Fibroblast of lung (primary cell): ENCODE results near the gene PADI1. TPM values are rescaled to one million over a fixed set of nuclear protein-coding genes. Genes with fewer than 3 reads are reported as not detected.

Experiments
- DNase-seq, 2 donors: peaks; one replicate each; pipeline versions ENCODE4 v3.0.0 to v3.0.0-alpha.2; 2010; ENCODE audit warnings: low read depth in 2 of 2
- H2AFZ ChIP-seq: 2 replicates; pipeline ENCODE4 v1.5.1; 2012; ENCODE audit warnings: low read length, control low read depth, inconsistent platforms
- H3K27ac ChIP-seq: 2 replicates; pipeline ENCODE4 v1.5.1; 2011; ENCODE audit warnings: low read length, control low read depth; ENCODE audit not compliant: insufficient read depth
- H3K27me3 ChIP-seq: 2 replicates; pipeline ENCODE4 v1.5.1; 2011; ENCODE audit warnings: mild to moderate bottlenecking, low read length; ENCODE audit not compliant: control insufficient read depth, insufficient read depth
- H3K36me3 ChIP-seq: 2 replicates; pipeline ENCODE4 v1.5.1; 2011; ENCODE audit warnings: low read length; ENCODE audit not compliant: control insufficient read depth, insufficient read depth
- H3K4me1 ChIP-seq: 2 replicates; pipeline ENCODE4 v1.5.1; 2011; ENCODE audit warnings: low read length; ENCODE audit not compliant: control insufficient read depth, insufficient read depth; ENCODE audit errors: extremely low read depth
- H3K4me2 ChIP-seq: 2 replicates; pipeline ENCODE4 v1.5.1; 2011; ENCODE audit warnings: low read length, control low read depth; ENCODE audit not compliant: insufficient read depth; ENCODE audit errors: extremely low read depth
- H3K4me3 ChIP-seq, 4 experiments: fragments of 200-600 bp in 1 of 4; sonication (generic) in 1 of 4; replicated peaks in 1 of 4; 2 replicates each; pipeline ENCODE4 v1.5.1; 2011 to 2016; ENCODE audit warnings: low read length in 4 of 4, low read depth in 3 of 4, mild to moderate bottlenecking in 3 of 4, control low read depth in 2 of 4, inconsistent platforms in 1 of 4, mixed read lengths in 1 of 4; ENCODE audit not compliant: insufficient read depth in 1 of 4; ENCODE audit errors: control extremely low read depth in 1 of 4
- H3K79me2 ChIP-seq: 2 replicates; pipeline ENCODE4 v1.5.1; 2012; ENCODE audit warnings: mild to moderate bottlenecking, low read length, inconsistent platforms; ENCODE audit not compliant: control insufficient read depth, insufficient read depth
- H3K9ac ChIP-seq: 2 replicates; pipeline ENCODE4 v1.5.1; 2011; ENCODE audit warnings: mild to moderate bottlenecking, low read length, control low read depth; ENCODE audit not compliant: insufficient read depth
- H3K9me3 ChIP-seq: 2 replicates; pipeline ENCODE4 v1.5.1; 2012; ENCODE audit warnings: low read depth, low read length; ENCODE audit not compliant: control insufficient read depth, insufficient read depth
- H4K20me1 ChIP-seq: 2 replicates; pipeline ENCODE4 v1.5.1; 2011; ENCODE audit warnings: low read length; ENCODE audit not compliant: control insufficient read depth, insufficient read depth; ENCODE audit errors: extremely low read depth
- CTCF ChIP-seq, 2 donors: IDR thresholded peaks in 1 of 2; conservative IDR thresholded peaks in 1 of 2; 1 replicate in 1 of 2; 2 replicates in 1 of 2; pipeline ENCODE4 v1.5.1; 2011 to 2012; ENCODE audit warnings: low read length in 2 of 2, control low read depth in 1 of 2, inconsistent platforms in 1 of 2, low read depth in 1 of 2, mild to moderate bottlenecking in 1 of 2
- EZH2 ChIP-seq: IDR thresholded peaks from 2 replicates; pipeline ENCODE4 v1.5.1; 2012; ENCODE audit warnings: low read length, control low read depth, mild to moderate bottlenecking; ENCODE audit errors: missing control alignments
- polyA plus RNA-seq, 2 donors: library from polyadenylated mRNA; depleted of rRNA in 1 of 2; stranded (reverse) in 1 of 2; unstranded in 1 of 2; fragments of >200 nt; gene quantifications; 2 replicates each; pipeline ENCODE4 v1.2.1, GENCODE V29; 2011 to 2012; ENCODE audit warnings: missing spikeins in 1 of 2
- total RNA-seq: library from RNA; depleted of rRNA; stranded (reverse); fragments of >200 nt; gene quantifications from 2 replicates; pipeline ENCODE4 v1.2.1, GENCODE V29; 2014

PADI1 gene
- total and polyA plus RNA-seq, 2 donors (not counting 1 experiment from before 2014, with no cell fraction given): not detected

GRCh38 chr1:17184161-17184665 lies 20.7 kb upstream of the PADI1 start:
- no peak overlapping the region for H3K27ac ChIP-seq
- H3K27me3 ChIP-seq: no peaks in the 10 kb centered on the region

GRCh38 chr1:17184822-17185484 lies 20.0 kb upstream of the PADI1 start:
- TF ChIP-seq EZH2 (no peak), CTCF (conservative IDR thresholded peaks at IDR 0.05 in 1 of 2, IDR thresholded peaks at IDR 0.05 in 1 of 2; ENCODE audit: low read depth in 1 of 2, low read length in 2 of 2) (no peak)
- Histone ChIP-seq H3K4me1 (peaks cover 2% of the 10 kb centered on the region), H4K20me1 (no peaks in the 10 kb centered on the region), H2AFZ (no peak overlapping the region), H3K27ac (no peak overlapping the region), H3K79me2 (no peaks in the 10 kb centered on the region), H3K9ac (no peak overlapping the region), H3K4me2 (no peak overlapping the region), H3K9me3 (no peaks in the 10 kb centered on the region), H3K4me3 (no peak overlapping the region), H3K27me3 (no peaks in the 10 kb centered on the region), H3K36me3 (no peaks in the 10 kb centered on the region)
- no peak for DNase-seq

More at GRCh38 chr1:17184161-17184665, 20.7 kb upstream of the PADI1 start:
- no peaks in the 10 kb centered on the region for H3K9me3 ChIP-seq
- no peak overlapping the region for H3K9ac ChIP-seq
- H4K20me1 ChIP-seq: no peaks in the 10 kb centered on the region
- no peak for DNase-seq
- H3K79me2 ChIP-seq: no peaks in the 10 kb centered on the region
- TF ChIP-seq EZH2 (no peak), CTCF (conservative IDR thresholded peaks at IDR 0.05 in 1 of 2, IDR thresholded peaks at IDR 0.05 in 1 of 2; ENCODE audit: low read depth in 1 of 2, low read length in 2 of 2) (no peak)
- no peaks in the 10 kb centered on the region for H3K4me1 ChIP-seq
- no peak overlapping the region for H3K4me2 ChIP-seq
- no peak overlapping the region for H2AFZ ChIP-seq
- no peak overlapping the region for H3K4me3 ChIP-seq
- no peaks in the 10 kb centered on the region for H3K36me3 ChIP-seq

- no peak for TF ChIP-seq EZH2
- TF ChIP-seq CTCF (conservative IDR thresholded peaks at IDR 0.05 in 1 of 2, IDR thresholded peaks at IDR 0.05 in 1 of 2; ENCODE audit: low read depth in 1 of 2, low read length in 2 of 2): no peak
- Histone ChIP-seq H3K27me3 (no peaks in the 10 kb centered on the region), H3K4me2 (no peak overlapping the region), H3K4me3 (no peak overlapping the region), H4K20me1 (no peaks in the 10 kb centered on the region), H2AFZ (no peak overlapping the region), H3K79me2 (no peaks in the 10 kb centered on the region), H3K4me1 (peaks cover 7% of the 10 kb centered on the region), H3K9ac (no peak overlapping the region), H3K9me3 (no peaks in the 10 kb centered on the region), H3K27ac (no peak overlapping the region), H3K36me3 (no peaks in the 10 kb centered on the region)
- no peak for DNase-seq
Observed at GRCh38 chr1:17185485-17185860, 19.5 kb upstream of the PADI1 start.
